Stomach (tissue), 9 donors: Measurements from ENCODE around the gene SNAPC4. TPM values are rescaled to one million over a fixed set of nuclear protein-coding genes. Genes with fewer than 3 reads are reported as not detected.

ENCODE experiments used
- DNase-seq, 2 donors: peaks; one replicate each; pipeline versions ENCODE4 v3.0.0 to v3.0.0-alpha.2; 2013 to 2019
- H3K27ac ChIP-seq, 5 donors: fragments of 200-600 bp in 4 of 5; sonication (generic) in 4 of 5; one replicate each; pipeline ENCODE4 v1.5.1; 2013 to 2019; ENCODE audit warnings: mild to moderate bottlenecking in 1 of 5, moderate library complexity in 1 of 5
- H3K27me3 ChIP-seq, 3 donors: fragments of 200-600 bp; sonication (generic); one replicate each; pipeline ENCODE4 v1.5.1; 2017 to 2019; ENCODE audit warnings: mixed run types in 1 of 3
- H3K36me3 ChIP-seq, 4 donors: fragments of 200-600 bp; sonication (generic); 1 replicate in 3 of 4; 2 replicates in 1 of 4; pipeline ENCODE4 v1.5.1; 2016 to 2019
- H3K4me1 ChIP-seq, 4 donors: fragments of 200-600 bp; sonication (generic); one replicate each; pipeline ENCODE4 v1.5.1; 2016 to 2019
- H3K4me3 ChIP-seq, 4 donors: fragments of 200-600 bp; sonication (generic) in 3 of 4; one replicate each; pipeline ENCODE4 v1.5.1; 2016 to 2019; ENCODE audit warnings: mild to moderate bottlenecking in 1 of 4
- H3K9me3 ChIP-seq, 4 donors: fragments of 200-600 bp; sonication (generic); one replicate each; pipeline ENCODE4 v1.5.1; 2016 to 2019
- EP300 ChIP-seq: sonication (generic); formaldehyde crosslinking; IDR thresholded peaks from one replicate; pipeline ENCODE4 v1.6.1; 2017; ENCODE audit warnings: antibody characterized with exemption
- POLR2A ChIP-seq, 4 donors: fragments of 450-650 bp; IDR thresholded peaks; one replicate each; pipeline ENCODE4 v1.6.1; 2016; ENCODE audit warnings: antibody characterized with exemption in 4 of 4, control low read depth in 2 of 4, mild to moderate bottlenecking in 1 of 4, moderate library complexity in 1 of 4
- POLR2AphosphoS5 ChIP-seq, 3 donors: sonication (generic); formaldehyde crosslinking; IDR thresholded peaks; one replicate each; pipeline ENCODE4 v1.6.1; 2016; ENCODE audit warnings: antibody characterized with exemption in 3 of 3
- WGBS, 5 donors: extraction: QIAGEN DNeasy Blood & Tissue Kit in 3 of 5; methylation state at CpG; one replicate each; pipeline versions ENCODE4 v1.1.5 to v1.1.7; 2013 to 2018; 5-methylcytosine and 5-hydroxymethylcytosine counted together
- intact Hi-C: fragments of 100-400 bp; cut with DNase I; formaldehyde crosslinking; loops from one replicate; pipeline ENCODE4 v1.15.1; 2023; ENCODE audit warnings: low total_unique reads
- polyA plus RNA-seq, 3 donors: library from polyadenylated mRNA; stranded (reverse); fragments of 200-250 nt; gene quantifications; one replicate each; pipeline ENCODE4 v1.2.3, GENCODE V29; 2013
- total RNA-seq, 5 donors: library from RNA; depleted of rRNA; stranded (reverse); fragments of >200 nt; gene quantifications; one replicate each; pipeline versions ENCODE4 v1.1.0 to v1.2.3, GENCODE V29; 2014 to 2016
- TF ChIP-seq, protein P1 (sequence below), 7 experiments: fragments of 450-650 bp in 4 of 7; fragments of 200-600 bp in 3 of 7; sonication (generic) in 3 of 7; IDR thresholded peaks; one replicate each; pipeline ENCODE4 v1.5.1; 2016 to 2019; ENCODE audit warnings: antibody characterized with exemption in 7 of 7, control low read depth in 2 of 7, mild to moderate bottlenecking in 1 of 7
- donor health status: healthy with polysubstance abuse.
- donor health status: Bipolar disorder and iron deficiency.
- donor health status: healthy.

Gene SNAPC4
- total and polyA plus RNA-seq, 8 donors, result 1.8 to 58.2 (median 4.4) TPM

DNA sequence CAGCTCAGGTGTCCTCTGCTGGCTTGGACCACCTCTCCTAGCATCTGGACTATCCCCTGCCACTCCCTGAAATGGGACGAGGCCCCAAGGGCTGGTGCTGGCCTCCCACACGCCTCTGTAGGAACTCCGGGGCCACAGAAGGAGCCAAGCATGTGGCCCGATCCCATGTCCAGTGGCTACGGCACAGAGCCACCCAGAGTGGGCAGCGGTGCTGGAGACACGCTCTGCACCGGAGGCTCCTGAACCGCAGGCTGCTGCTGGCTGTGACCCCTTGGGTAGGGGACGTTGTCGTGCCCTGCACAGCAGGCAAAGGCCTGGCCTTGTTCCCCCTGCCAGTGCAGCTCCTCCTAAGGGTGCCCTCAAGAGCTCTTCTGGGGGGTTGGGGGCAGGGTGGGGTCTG lies 20.1 kb downstream of the SNAPC4 start:
- H3K36me3 ChIP-seq, result peaks cover 34 to 73% (median 72%) of the 10 kb centered on the region in 4 donors
- WGBS, 5 donors, result 85 to 95% (median 89%) methylated on average over 5 to 11 of the region's 11 CpGs; no CpG with 5 or more reads in 1 of the 5 donors
- intact Hi-C loops, result no loop called here

DNA sequence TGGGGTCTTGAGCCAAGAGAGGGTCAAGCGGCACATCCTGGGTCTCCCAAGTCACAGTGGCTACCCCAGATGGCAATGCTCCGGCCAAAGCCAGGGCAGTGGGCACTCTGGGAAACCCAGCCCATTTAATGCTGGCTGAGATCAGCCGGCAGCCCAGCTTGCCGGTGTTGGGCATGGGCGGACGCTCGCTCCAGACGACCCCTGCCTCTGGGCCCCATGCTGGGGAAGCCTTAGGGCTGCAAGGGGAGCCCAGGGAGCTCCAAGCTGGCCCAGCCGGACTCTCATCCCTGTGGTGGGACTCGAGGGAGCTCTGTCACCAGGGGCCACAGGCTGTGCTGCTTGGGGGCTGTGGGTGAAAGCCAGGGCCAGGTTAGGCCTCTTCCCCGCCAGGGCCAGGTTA lies 20.6 kb downstream of the SNAPC4 start:
- H3K9me3 ChIP-seq, result no peaks in the 10 kb centered on the region
- WGBS, 5 donors, result 88 to 100% (median 95%) methylated on average over 2 to 11 of the region's 11 CpGs

More for the DNA sequence above, 20.1 kb downstream of the SNAPC4 start:
- no peak overlapping the region for H3K4me3 ChIP-seq
- no peak for DNase-seq
- H3K27ac ChIP-seq, result no peak overlapping the region
- no peaks in the 10 kb centered on the region for H3K27me3 ChIP-seq
- no peak for TF ChIP-seq POLR2A (IDR thresholded peaks at IDR 0.05)
- no peaks in the 10 kb centered on the region for H3K4me1 ChIP-seq
- H3K9me3 ChIP-seq, result no peaks in the 10 kb centered on the region

DNA sequence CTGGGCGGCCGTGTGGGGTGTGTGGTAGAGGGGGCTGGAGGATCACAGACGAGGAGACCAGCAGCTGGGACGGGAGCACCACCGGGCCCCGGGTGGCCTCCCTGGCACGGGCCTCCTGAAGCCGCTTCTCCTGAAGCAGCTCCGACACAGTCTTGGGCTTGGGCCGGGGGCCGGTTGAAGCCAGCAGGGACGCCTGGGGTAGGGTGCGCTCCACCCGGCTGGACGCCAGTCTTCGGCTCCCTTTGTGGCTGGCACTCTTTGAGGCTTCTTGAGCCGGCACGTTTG lies 21.0 kb downstream of the SNAPC4 start:
- Histone ChIP-seq H3K9me3 (no peaks in the 10 kb centered on the region), H3K27ac (no peak overlapping the region), H3K36me3 (peaks cover 34 to 64% (median 62%) of the 10 kb centered on the region in 4 donors), H3K27me3 (no peaks in the 10 kb centered on the region), H3K4me3 (no peak overlapping the region), H3K4me1 (no peaks in the 10 kb centered on the region)
- TF ChIP-seq EP300 (no peak), POLR2A (IDR thresholded peaks at IDR 0.05) (no peak)
- DNase-seq, result no peak
- 80 to 92% (median 89%) methylated on average over 1 to 18 of the region's 18 CpGs for WGBS, 5 donors
- intact Hi-C loops, result no loop called here

More for the DNA sequence above, 20.6 kb downstream of the SNAPC4 start:
- H3K4me1 ChIP-seq, result no peaks in the 10 kb centered on the region
- H3K27ac ChIP-seq, result no peak overlapping the region
- H3K27me3 ChIP-seq, result no peaks in the 10 kb centered on the region
- no peak for DNase-seq
- TF ChIP-seq EP300 (no peak), POLR2AphosphoS5 (IDR thresholded peaks at IDR 0.05) (no peak), POLR2A (IDR thresholded peaks at IDR 0.05) (no peak)
- TF ChIP-seq, protein P1, sequence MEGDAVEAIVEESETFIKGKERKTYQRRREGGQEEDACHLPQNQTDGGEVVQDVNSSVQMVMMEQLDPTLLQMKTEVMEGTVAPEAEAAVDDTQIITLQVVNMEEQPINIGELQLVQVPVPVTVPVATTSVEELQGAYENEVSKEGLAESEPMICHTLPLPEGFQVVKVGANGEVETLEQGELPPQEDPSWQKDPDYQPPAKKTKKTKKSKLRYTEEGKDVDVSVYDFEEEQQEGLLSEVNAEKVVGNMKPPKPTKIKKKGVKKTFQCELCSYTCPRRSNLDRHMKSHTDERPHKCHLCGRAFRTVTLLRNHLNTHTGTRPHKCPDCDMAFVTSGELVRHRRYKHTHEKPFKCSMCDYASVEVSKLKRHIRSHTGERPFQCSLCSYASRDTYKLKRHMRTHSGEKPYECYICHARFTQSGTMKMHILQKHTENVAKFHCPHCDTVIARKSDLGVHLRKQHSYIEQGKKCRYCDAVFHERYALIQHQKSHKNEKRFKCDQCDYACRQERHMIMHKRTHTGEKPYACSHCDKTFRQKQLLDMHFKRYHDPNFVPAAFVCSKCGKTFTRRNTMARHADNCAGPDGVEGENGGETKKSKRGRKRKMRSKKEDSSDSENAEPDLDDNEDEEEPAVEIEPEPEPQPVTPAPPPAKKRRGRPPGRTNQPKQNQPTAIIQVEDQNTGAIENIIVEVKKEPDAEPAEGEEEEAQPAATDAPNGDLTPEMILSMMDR (IDR thresholded peaks at IDR 0.05), result no peak
- H3K36me3 ChIP-seq, result peaks cover 34 to 69% (median 67%) of the 10 kb centered on the region in 4 donors
- intact Hi-C loops, result no loop called here
- H3K4me3 ChIP-seq, result no peak overlapping the region

DNA sequence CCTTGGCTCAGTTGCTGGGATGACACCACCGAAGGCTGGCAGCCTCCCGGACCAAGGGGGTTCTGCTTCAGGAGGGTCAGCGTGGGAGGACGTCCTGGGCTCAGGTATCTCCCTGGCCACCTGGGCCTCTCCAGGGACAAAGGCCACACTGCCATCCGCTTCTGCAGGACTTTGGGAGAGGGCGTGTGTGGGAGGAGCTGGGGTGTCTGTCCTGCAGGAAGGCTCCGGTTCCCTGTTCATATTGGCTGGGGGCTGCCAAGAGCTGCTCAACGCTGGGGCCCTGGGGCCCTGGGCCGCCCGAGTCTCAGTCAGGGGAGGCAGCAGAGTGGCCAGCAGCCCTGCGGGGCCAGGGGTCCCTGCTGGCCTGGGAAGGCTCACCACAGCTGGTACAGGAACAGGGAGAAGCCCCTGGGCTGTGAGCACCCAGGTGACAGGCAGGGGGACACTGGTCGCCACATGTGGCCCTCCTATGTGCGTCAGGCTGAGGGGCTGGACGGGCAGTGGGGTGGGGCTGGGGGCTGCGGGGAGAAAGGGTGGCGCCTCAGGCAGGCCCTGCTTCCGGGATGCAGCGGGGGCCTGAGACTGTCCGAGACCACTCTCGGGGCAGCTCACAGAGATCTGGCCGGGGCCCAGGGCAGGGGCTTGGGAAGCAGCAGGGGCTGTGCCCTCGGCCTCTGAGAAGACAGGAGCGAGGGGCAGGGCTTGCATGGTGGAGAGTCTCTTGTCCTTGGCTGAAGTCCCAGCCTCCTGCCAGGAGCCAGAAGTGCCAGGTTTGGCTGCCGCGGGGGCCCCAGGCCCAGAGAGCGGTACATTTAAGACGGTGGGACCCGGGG lies 21.6 kb downstream of the SNAPC4 start:
- no peak for TF ChIP-seq POLR2AphosphoS5 (IDR thresholded peaks at IDR 0.05)
- TF ChIP-seq EP300, result no peak
- TF ChIP-seq, protein P1 (IDR thresholded peaks at IDR 0.05), result no peak
- TF ChIP-seq POLR2A (IDR thresholded peaks at IDR 0.05), result no peak
- Histone ChIP-seq H3K9me3 (no peaks in the 10 kb centered on the region), H3K27ac (no peak overlapping the region), H3K4me1 (peaks cover 0 to 5% (median 2%) of the 10 kb centered on the region in 4 donors), H3K36me3 (peaks cover 34 to 58% (median 57%) of the 10 kb centered on the region in 4 donors), H3K4me3 (no peak overlapping the region), H3K27me3 (no peaks in the 10 kb centered on the region)
- intact Hi-C loops, result no loop called here
- DNase-seq, result no peak
- 85 to 92% (median 88%) methylated on average over 17 to 28 of the region's 28 CpGs for WGBS, 5 donors

DNA sequence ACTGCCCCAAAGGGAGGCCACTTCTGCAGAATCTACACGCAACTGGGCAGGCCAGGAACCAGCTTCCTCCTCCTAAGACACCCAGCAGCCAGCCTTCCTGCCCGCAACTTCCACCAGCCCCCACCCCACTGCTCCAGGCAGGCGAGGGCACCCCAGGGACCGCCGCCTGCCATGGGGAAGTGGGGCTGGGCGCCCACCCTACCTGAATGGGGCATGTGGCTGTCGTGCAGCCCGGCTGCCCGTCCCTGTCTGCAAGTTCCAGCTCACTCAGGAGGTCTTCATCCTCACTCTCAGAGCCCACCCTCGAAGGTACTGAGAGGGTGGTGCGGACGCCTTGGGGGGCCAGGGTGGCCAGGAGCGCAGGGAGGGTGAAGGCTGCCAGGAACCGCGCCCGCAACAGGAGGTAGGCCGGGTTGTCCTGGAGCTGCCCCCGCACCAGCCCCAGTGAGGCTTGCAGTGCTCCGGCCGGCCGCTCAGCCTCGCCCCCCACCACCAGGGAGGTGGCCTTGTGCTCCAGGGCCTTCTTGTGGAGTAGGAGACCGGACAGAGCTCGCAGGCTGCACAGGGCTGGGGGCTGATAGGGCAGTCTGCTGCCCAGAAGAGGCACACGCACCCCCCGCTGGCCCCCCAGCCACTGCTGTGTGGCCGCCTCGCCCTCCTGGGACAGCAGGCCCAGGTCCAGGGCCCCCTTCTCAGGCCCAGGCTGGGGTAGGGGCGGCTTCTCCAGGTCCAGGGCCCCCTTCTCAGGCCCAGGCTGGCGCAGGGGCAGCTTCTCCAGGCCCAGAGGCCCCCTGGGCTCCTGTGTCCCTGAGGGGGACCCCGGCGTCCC lies 22.4 kb downstream of the SNAPC4 start:
- intact Hi-C loops, result no loop called here
- 78 to 89% (median 86%) methylated on average over 8 to 32 of the region's 32 CpGs for WGBS, 5 donors
- TF ChIP-seq POLR2AphosphoS5 (IDR thresholded peaks at IDR 0.05) (no peak), EP300 (no peak), POLR2A (IDR thresholded peaks at IDR 0.05) (no peak)
- TF ChIP-seq, protein P1 (IDR thresholded peaks at IDR 0.05), result no peak

More for the DNA sequence above, 22.4 kb downstream of the SNAPC4 start:
- Histone ChIP-seq H3K27me3 (no peaks in the 10 kb centered on the region), H3K27ac (no peak overlapping the region), H3K4me1 (peaks cover 6 to 13% (median 10%) of the 10 kb centered on the region in 4 donors), H3K9me3 (no peaks in the 10 kb centered on the region), H3K4me3 (no peak overlapping the region), H3K36me3 (peaks cover 26 to 50% (median 49%) of the 10 kb centered on the region in 4 donors)
- no peak for DNase-seq
